IPS-20b (cell line): ENCODE results near the gene BFSP2.
"Not testable (repeated sequence)": the region's sequence is repeated elsewhere in the genome, so short reads cannot be mapped to it uniquely, and the experiment has no call there.

Experiments used
- H3K27ac ChIP-seq: one replicate; pipeline ENCODE4 v1.5.1; 2013; ENCODE audit warnings: low read length
- H3K27me3 ChIP-seq: 2 replicates; pipeline ENCODE4 v1.6.1; 2013; ENCODE audit warnings: mild to moderate bottlenecking, low read length, inconsistent platforms; ENCODE audit not compliant: insufficient read depth
- H3K36me3 ChIP-seq: 2 replicates; pipeline ENCODE4 v1.6.1; 2013; ENCODE audit warnings: low read depth, mild to moderate bottlenecking, inconsistent platforms, low read length, moderate library complexity; ENCODE audit not compliant: insufficient read depth
- H3K4me1 ChIP-seq: 2 replicates; pipeline ENCODE4 v1.6.1; 2013; ENCODE audit warnings: mild to moderate bottlenecking, control low read depth, inconsistent platforms, low read length, moderate library complexity; ENCODE audit not compliant: insufficient read depth
- H3K4me3 ChIP-seq: 2 replicates; pipeline ENCODE4 v1.5.1; 2013; ENCODE audit warnings: mild to moderate bottlenecking, low read length, inconsistent platforms
- H3K9ac ChIP-seq: 2 replicates; pipeline ENCODE4 v1.6.1; 2013; ENCODE audit warnings: low read depth, mild to moderate bottlenecking, inconsistent platforms, low read length, moderate library complexity
- H3K9me3 ChIP-seq: 2 replicates; pipeline ENCODE4 v1.6.1; 2013; ENCODE audit warnings: mild to moderate bottlenecking, low read depth, low read length, inconsistent platforms; ENCODE audit not compliant: insufficient read depth

Gene BFSP2

DNA sequence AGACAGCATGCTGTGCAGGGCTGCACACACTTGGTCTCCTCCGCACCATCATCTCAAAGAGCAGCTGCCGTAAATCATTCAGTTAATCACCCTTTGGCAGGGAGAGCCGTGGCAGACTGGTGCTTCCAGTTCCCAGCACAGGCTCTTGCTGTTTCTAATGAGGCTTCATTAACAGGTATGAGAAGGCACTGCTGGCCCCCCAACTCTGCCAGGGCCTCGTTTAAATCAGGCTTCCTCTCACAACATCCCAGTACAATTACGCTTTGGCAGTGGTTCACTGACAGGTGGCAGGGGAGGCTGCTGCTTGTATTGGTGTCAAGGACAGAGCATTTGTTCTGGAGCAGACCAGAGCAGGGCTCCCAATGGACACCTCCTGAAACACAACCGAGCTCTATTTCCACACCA is 77.1 kb downstream of the BFSP2 start:
- Histone ChIP-seq H3K4me1 (peaks cover 22% of the 10 kb centered on the region; the same call in 1 of the 2 replicates), H3K9me3 (no peaks in the 10 kb centered on the region), H3K27ac (no peak overlapping the region), H3K4me3 (no peak overlapping the region), H3K27me3 (0 out of 2 replicates have a peak, but pooled peaks cover 2% of the 10 kb centered on the region), H3K9ac (no peak overlapping the region), H3K36me3 (no peaks in the 10 kb centered on the region)

GRCh38 chr3:133477487-133477886 is 77.6 kb downstream of the BFSP2 start:
- H3K36me3 ChIP-seq = no peaks in the 10 kb centered on the region
- H3K9ac ChIP-seq = no peak overlapping the region
- no peaks in the 10 kb centered on the region for H3K9me3 ChIP-seq
- no peak overlapping the region for H3K27ac ChIP-seq
- H3K4me3 ChIP-seq = no peak overlapping the region
- H3K27me3 ChIP-seq = no peaks in the 10 kb centered on the region
- H3K4me1 ChIP-seq = peaks cover 22% of the 10 kb centered on the region; the same call in 1 of the 2 replicates

- no peak overlapping the region for H3K9ac ChIP-seq
- H3K4me3 ChIP-seq = no peak overlapping the region
- H3K27ac ChIP-seq = no peak overlapping the region
- peaks cover 16% of the 10 kb centered on the region; the same call in 1 of the 2 replicates for H3K4me1 ChIP-seq
- H3K9me3 ChIP-seq = no peaks in the 10 kb centered on the region
- no peaks in the 10 kb centered on the region for H3K36me3 ChIP-seq
- H3K27me3 ChIP-seq = no peaks in the 10 kb centered on the region
Measured at GRCh38 chr3:133478624-133479023, 78.8 kb downstream of the BFSP2 start.

DNA sequence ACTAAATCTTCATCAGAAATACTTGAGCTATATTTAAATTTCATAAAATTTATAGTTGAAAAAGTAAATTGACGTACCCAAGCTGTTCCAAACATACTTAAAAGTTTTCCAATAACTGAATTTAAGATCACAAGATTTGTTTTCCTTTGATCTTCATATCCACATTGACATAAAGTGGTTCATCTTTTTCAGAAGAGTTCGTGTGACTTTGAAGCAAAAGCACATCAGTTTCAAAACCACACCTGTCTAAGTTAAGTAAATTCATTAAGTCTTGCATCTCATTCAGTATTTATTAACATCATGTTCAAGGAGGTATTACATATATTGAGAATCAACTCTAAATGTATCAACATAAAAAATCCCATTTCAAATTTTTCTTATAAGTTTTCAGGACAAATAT is 79.5 kb downstream of the BFSP2 start:
- Histone ChIP-seq H3K4me3 (no peak overlapping the region), H3K27me3 (no peaks in the 10 kb centered on the region), H3K9ac (no peak overlapping the region), H3K9me3 (no peaks in the 10 kb centered on the region), H3K36me3 (no peaks in the 10 kb centered on the region), H3K4me1 (peaks cover 10% of the 10 kb centered on the region; the same call in 1 of the 2 replicates), H3K27ac (no peak overlapping the region)

GRCh38 chr3:133479895-133480669 is 80.2 kb downstream of the BFSP2 start:
- H3K4me1 ChIP-seq = peaks cover 8% of the 10 kb centered on the region; the same call in 1 of the 2 replicates
- no peak overlapping the region for H3K27ac ChIP-seq
- H3K27me3 ChIP-seq = no peaks in the 10 kb centered on the region
- H3K9me3 ChIP-seq = no peaks in the 10 kb centered on the region; the same call in none of the 2 replicates
- no peaks in the 10 kb centered on the region for H3K36me3 ChIP-seq
- H3K4me3 ChIP-seq = no peak overlapping the region
- H3K9ac ChIP-seq = no peak overlapping the region

- not testable (repeated sequence) for H3K27ac ChIP-seq, H3K4me3 ChIP-seq, H3K27me3 ChIP-seq, H3K4me1 ChIP-seq, H3K9ac ChIP-seq, H3K36me3 ChIP-seq
- peaks cover 14% of the 10 kb centered on the region for H3K9me3 ChIP-seq
Measured at GRCh38 chr3:133482474-133482873, 82.6 kb downstream of the BFSP2 start.

DNA sequence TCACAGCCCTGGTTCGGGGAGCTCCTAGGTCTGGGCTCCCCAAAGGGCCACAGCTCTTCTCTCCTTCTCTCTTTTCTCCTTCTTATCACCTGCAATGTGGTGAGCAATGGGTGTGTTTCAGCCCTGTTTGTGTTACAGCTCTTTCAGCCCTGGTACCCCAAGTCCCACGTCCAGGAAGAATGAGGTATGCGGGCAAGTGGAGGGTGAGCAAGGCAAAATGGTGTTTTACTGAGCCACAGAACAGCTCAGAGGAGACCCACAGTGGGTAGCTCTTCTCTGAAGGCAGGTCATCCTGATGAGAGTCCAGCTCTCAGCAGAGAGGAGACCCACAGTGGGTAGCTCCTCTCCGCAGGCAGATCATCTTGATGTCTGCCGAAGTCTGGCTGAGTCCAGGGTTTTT is 86.8 kb downstream of the BFSP2 start:
- H3K27me3 ChIP-seq = no peaks in the 10 kb centered on the region
- peaks cover 7% of the 10 kb centered on the region; the same call in 1 of the 2 replicates for H3K4me1 ChIP-seq
- no peak overlapping the region for H3K27ac ChIP-seq
- H3K4me3 ChIP-seq = no peak overlapping the region
- H3K9ac ChIP-seq = no peak overlapping the region
- peaks cover 25% of the 10 kb centered on the region for H3K9me3 ChIP-seq
- no peaks in the 10 kb centered on the region for H3K36me3 ChIP-seq

DNA sequence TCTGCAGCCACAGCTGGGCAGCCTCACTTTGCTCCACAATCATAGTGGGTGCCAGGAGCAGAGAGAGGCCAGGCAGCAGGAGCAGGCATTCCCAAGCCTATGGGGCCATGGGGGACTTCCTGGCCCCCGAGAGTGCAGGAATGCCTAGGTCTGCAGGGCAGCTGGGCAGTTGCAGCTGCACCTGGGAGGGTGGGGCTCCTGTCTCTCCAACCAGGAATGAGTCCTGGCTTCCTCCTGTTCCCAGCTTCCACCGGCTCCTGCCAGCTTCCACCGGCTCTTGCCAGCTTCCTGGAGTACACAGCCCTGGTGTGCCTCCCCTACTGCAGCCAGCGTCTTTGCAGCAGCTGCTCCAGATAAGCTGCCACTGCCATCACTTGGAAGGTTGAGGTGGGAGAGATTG is 87.3 kb downstream of the BFSP2 start:
- Histone ChIP-seq H3K4me3 (no peak overlapping the region), H3K9me3 (peaks cover 25% of the 10 kb centered on the region), H3K36me3 (no peaks in the 10 kb centered on the region), H3K27ac (no peak overlapping the region), H3K4me1 (peaks cover 7% of the 10 kb centered on the region; the same call in 1 of the 2 replicates), H3K27me3 (no peaks in the 10 kb centered on the region), H3K9ac (no peak overlapping the region)

GRCh38 chr3:133487920-133488540 is 88.2 kb downstream of the BFSP2 start:
- peaks cover 7% of the 10 kb centered on the region; the same call in 1 of the 2 replicates for H3K4me1 ChIP-seq
- no peak overlapping the region for H3K27ac ChIP-seq
- H3K36me3 ChIP-seq = no peaks in the 10 kb centered on the region
- H3K27me3 ChIP-seq = no peaks in the 10 kb centered on the region
- H3K4me3 ChIP-seq = no peak overlapping the region
- H3K9me3 ChIP-seq = peaks cover 25% of the 10 kb centered on the region
- no peak overlapping the region for H3K9ac ChIP-seq

DNA sequence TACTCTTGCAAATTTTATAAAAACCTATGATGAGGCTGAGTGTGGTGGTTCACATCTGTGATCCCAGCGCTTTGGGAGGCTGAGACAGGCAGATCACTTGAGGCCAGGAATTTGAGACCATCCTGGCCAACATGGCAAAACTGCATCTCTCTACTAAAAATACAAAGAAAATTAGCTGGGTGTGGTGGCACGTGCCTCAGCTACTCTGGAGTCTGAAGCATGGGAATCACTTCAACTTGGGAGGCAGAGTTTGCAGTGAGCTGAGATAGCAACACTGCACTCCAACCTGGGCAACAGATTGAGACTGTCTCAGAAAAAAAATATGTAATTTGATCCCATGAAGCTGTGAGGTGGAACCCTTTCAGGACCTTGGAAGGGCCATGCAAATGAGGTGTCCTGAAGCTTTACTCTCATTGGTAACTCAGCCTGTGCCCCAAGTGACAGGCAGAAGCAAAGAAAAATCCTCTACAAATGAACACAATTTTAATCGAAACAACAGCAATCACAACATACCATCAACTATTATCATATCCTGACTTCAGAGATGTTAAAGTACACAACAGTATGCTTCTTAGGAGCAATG is 89.0 kb downstream of the BFSP2 start:
- H3K4me3 ChIP-seq = no peak overlapping the region
- H3K4me1 ChIP-seq = peaks cover 7% of the 10 kb centered on the region; the same call in 1 of the 2 replicates
- no peaks in the 10 kb centered on the region for H3K36me3 ChIP-seq
- H3K27ac ChIP-seq = no peak overlapping the region
- no peaks in the 10 kb centered on the region for H3K27me3 ChIP-seq
- H3K9me3 ChIP-seq = peaks cover 25% of the 10 kb centered on the region
- no peak overlapping the region for H3K9ac ChIP-seq

GRCh38 chr3:133489466-133490085 is 89.7 kb downstream of the BFSP2 start:
- no peak overlapping the region for H3K4me3 ChIP-seq
- no peak overlapping the region for H3K27ac ChIP-seq
- peaks cover 25% of the 10 kb centered on the region for H3K9me3 ChIP-seq
- H3K36me3 ChIP-seq = no peaks in the 10 kb centered on the region
- peaks cover 7% of the 10 kb centered on the region; the same call in 1 of the 2 replicates for H3K4me1 ChIP-seq
- H3K27me3 ChIP-seq = no peaks in the 10 kb centered on the region
- H3K9ac ChIP-seq = no peak overlapping the region
